ENCODE data around the gene TMEM260. TPM values are rescaled to one million over a fixed set of nuclear protein-coding genes. Genes with fewer than 3 reads are reported as not detected.

The TMEM260 gene
- total and polyA plus RNA-seq, 10 of the 15 experiments (the other 5 are each of a cell fraction or from before 2014, with no cell fraction given) = 3.2 to 13.6 (median 11.0) TPM

- H3K9me3 ChIP-seq (replicated peaks; ENCODE audit: control insufficient read depth, insufficient read depth, low read length) = no peaks in the 10 kb centered on the region
- H2AFZ ChIP-seq (ENCODE audit: control insufficient read depth, low read depth, low read length) = no peak overlapping the region
- no peaks in the 10 kb centered on the region for H3K4me1 ChIP-seq (ENCODE audit: control insufficient read depth, insufficient read depth, low read length)
- H3K27ac ChIP-seq (ENCODE audit: control insufficient read depth, insufficient read depth) = no peak overlapping the region
- BruUV-seq (replicated peaks) = no TSS peak
- ChIA-PET SMC1A (ENCODE audit: uncharacterized antibody, unreplicated experiment) (interaction anchor here (1.0 kb wide), 1 partner anchor 506 kb away, joined by 3 read pairs; no protein-coding TSS in a partner anchor), RAD21 (ENCODE audit: unreplicated experiment) (no interaction called here), POLR2A (no interaction called here), CTCF (interaction anchor here (1.1 kb wide), 1 partner anchor 646 kb away, joined by 3 read pairs; no protein-coding TSS in a partner anchor)
- WGBS (ENCODE audit: insufficient coverage, insufficient replicate concordance, low lambda C conversion rate, missing lambda C conversion rate) = 16% methylated on average over 5 of the region's 5 CpGs
- no peak overlapping the region for H3K9ac ChIP-seq (ENCODE audit: control insufficient read depth, insufficient read depth, low read length)
- no peak overlapping the region for H3K4me2 ChIP-seq (ENCODE audit: control insufficient read depth, insufficient read depth)
- H3K79me2 ChIP-seq (ENCODE audit: control insufficient read depth, insufficient read depth, low read length) = no peaks in the 10 kb centered on the region
- ATAC-seq = peak; percentile 59
- in situ Hi-C loops (cut with MboI) = loop anchor here (10.0 kb wide), 1 partner anchor 509 kb away; no protein-coding TSS in a partner anchor
- TF ChIP-seq SMC3 (IDR thresholded peaks at IDR 0.05; ENCODE audit: borderline replicate concordance, low read length) (peak; percentile 30; the same call in 1 of the 2 replicates), BACH1 (IDR thresholded peaks at IDR 0.05; ENCODE audit: borderline replicate concordance) (no peak), RAD21 (IDR thresholded peaks at IDR 0.05; ENCODE audit: insufficient read depth, low read depth, low read length) (peak; percentile 63)
- TF ChIP-seq, protein P1, sequence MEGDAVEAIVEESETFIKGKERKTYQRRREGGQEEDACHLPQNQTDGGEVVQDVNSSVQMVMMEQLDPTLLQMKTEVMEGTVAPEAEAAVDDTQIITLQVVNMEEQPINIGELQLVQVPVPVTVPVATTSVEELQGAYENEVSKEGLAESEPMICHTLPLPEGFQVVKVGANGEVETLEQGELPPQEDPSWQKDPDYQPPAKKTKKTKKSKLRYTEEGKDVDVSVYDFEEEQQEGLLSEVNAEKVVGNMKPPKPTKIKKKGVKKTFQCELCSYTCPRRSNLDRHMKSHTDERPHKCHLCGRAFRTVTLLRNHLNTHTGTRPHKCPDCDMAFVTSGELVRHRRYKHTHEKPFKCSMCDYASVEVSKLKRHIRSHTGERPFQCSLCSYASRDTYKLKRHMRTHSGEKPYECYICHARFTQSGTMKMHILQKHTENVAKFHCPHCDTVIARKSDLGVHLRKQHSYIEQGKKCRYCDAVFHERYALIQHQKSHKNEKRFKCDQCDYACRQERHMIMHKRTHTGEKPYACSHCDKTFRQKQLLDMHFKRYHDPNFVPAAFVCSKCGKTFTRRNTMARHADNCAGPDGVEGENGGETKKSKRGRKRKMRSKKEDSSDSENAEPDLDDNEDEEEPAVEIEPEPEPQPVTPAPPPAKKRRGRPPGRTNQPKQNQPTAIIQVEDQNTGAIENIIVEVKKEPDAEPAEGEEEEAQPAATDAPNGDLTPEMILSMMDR (IDR thresholded peaks at IDR 0.05 in 2 of 3, conservative IDR thresholded peaks at IDR 0.05 in 1 of 3; ENCODE audit: control insufficient read depth in 2 of 3, extremely low read depth in 1 of 3, insufficient read depth in 1 of 3, low read depth in 3 of 3, low read length in 3 of 3) = peak; percentile 48 to 63 (median 55); a peak in 5 of 6 replicates
- no peaks in the 10 kb centered on the region for H4K20me1 ChIP-seq (ENCODE audit: control insufficient read depth, insufficient read depth)
- intact Hi-C loops (cut with micrococcal nuclease; ENCODE audit: unreplicated experiment) = loop anchor here (10.0 kb wide), 3 partner anchors 309 to 629 kb away; no protein-coding TSS in a partner anchor
- no peak for DNase-seq (ENCODE audit: low read depth, low spot score)
- no peak for FAIRE-seq
- 0 out of 4 replicates have a peak, but pooled peaks cover 0 to 2% of the 10 kb centered on the region in 2 experiments for H3K27me3 ChIP-seq (replicated peaks in 1 of 2; ENCODE audit: control insufficient read depth in 2 of 2, insufficient read depth in 2 of 2, low read length in 1 of 2)
- H3K4me3 ChIP-seq = no peak overlapping the region
- no peaks in the 10 kb centered on the region for H3K36me3 ChIP-seq (ENCODE audit: control insufficient read depth in 2 of 2, insufficient read depth in 2 of 2, low read length in 1 of 2)
These were observed 23.6 kb upstream of the TMEM260 start for GRCh38 chr14:56555921-56556570.

Measured in GM12878 (cell line).